GM18526 (cell line): ENCODE measurements around the gene CPVL.

ENCODE experiments used
- POLR2A ChIP-seq: IDR thresholded peaks from 3 replicates; pipeline ENCODE4 v1.6.1; 2011; ENCODE audit not compliant: insufficient read length; ENCODE audit errors: extremely low read depth

Gene CPVL

DNA sequence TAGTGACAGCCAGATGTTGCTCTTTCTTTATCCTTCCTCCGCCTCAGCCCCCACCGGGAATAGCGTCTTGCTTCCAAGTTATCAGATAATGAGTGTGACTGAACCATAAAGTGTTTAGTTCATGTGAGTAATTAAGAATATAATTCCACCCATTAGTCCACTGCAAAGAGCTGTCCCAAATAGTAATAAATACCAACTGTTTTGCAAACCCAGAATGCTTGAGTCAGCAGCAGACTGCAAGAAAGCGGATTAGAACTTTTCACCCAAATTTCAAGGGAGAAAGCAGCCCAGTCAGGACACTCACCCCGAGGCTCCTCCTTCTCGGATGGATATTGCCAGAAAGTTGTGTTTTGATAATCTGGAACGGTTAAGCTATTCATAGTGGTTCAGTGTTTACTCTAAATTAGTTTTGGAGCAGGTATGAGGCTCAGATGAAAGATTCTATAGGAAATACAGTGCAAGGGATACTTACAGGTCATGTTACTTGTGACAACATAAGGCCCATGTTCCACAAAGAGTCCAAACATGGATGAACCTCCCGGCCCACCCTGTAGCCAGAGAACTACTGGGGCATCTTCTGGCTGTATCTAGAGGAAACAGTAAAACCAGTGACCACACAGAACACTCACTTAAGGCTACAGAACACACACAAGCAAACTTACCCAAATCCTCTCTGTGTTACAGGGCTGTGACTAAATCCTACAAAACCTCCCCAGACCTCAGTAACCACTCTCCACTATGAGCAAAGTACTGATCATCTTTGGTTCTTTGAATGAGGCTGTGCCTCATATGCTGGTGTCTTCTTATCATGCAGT is 50.5 kb downstream of the CPVL start:
- no peak for TF ChIP-seq POLR2A

GRCh38 chr7:29091715-29092114 is 54.6 kb downstream of the CPVL start:
- TF ChIP-seq POLR2A: no peak

GRCh38 chr7:29090836-29091601 is 55.3 kb downstream of the CPVL start:
- no peak for TF ChIP-seq POLR2A

- TF ChIP-seq POLR2A: no peak
Observed at GRCh38 chr7:29090151-29090805, 56.1 kb downstream of the CPVL start.

- no peak for TF ChIP-seq POLR2A
Observed at GRCh38 chr7:29087840-29088170, 58.5 kb downstream of the CPVL start.

DNA sequence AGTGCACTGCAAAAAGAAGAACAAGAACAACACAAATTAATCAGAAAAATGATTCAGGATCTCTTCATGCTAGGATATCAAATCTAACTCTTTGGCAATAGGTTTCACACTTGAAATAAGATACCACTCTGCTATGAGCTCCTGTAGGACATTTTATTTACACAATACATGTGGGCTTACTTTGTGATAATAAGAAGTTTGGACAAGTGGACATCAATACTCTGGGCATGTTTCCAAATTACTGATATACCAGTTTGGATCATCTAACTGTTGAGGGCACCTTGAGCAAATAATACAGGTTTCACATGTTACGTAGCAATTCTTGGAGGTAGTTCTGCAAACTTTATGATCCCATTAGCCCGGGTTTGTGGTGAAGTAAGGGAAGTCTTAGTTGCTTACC is 59.8 kb downstream of the CPVL start:
- no peak for TF ChIP-seq POLR2A

DNA sequence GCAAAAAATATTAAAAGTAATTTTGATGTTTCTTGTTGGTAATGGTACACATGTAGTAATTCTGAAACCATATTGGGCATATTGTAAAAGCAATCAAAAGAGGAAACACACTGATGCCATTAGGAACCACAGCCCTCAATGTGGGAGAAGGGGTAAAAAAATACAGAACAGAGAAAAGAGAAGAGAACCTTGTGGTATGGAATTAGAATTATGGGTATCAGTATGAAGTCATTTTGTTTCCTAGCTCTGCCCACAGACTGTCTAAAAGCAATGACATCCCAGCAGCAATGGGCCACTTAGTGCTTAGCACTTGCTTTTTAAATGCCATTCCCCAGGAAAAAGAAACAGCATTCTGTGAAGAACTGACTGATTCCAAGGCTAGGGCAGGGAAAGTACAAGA is 61.5 kb downstream of the CPVL start:
- TF ChIP-seq POLR2A: no peak

- no peak for TF ChIP-seq POLR2A
Observed at GRCh38 chr7:29080803-29081202, 65.5 kb downstream of the CPVL start.

GRCh38 chr7:29078311-29079260 is 67.8 kb downstream of the CPVL start:
- no peak for TF ChIP-seq POLR2A

DNA sequence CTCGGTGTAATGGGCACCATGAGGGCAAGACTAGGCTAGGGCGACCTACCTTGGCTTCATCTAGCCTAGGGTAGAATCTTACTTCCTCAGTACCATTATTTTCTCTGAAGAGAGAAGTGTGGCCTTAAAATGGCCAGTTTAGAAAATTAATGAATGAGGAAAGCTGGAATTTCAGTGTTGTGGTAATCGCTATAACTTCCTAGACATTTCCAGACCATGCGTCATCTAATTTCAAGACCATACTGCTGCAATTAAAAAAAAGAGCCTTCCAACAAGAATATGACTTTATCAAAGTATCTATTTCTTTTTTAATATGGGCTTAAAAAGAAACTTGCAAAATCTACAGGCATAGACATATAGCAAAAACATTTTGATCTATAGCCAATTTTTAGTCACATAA is 68.5 kb downstream of the CPVL start:
- TF ChIP-seq POLR2A: no peak

GRCh38 chr7:29077176-29077575 is 69.2 kb downstream of the CPVL start:
- no peak for TF ChIP-seq POLR2A

DNA sequence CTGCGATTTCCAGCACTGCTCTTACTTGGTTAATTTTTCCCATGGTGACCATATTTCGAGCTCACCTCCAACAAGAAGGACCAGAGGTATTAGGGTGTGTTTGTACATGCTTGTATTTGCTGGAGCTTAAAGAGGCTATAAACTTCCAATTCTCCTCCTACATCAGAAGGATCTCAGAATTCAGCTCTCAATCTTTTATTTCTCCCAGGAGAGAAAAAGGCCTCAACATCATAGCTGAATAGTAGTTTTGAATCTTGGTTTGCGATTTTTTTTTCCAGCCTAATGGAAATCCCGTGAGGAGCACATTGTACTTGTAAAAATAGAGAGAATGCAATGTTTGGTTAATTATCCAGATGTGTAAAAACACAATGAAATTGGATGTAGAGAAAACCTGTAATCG is 69.7 kb downstream of the CPVL start:
- no peak for TF ChIP-seq POLR2A

DNA sequence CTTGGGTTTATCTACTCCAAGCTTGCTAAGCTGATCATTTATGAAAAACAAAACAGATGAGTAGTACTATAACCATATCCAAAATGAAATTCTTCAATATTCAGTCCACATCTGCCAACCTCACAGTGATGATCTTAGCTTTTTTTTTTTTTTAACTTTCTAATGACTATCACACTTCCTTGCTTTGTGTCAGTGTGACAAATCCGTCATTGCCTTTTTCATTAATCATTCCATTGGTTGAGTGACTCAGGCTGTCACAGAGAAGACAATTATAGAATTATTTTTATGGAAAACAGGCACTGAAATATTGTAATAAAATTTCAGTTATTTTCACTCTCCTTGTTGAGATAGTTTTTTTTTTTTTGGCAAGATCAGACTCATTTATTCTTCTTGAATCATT is 70.7 kb downstream of the CPVL start:
- no peak for TF ChIP-seq POLR2A

GRCh38 chr7:29071203-29071874 is 75.0 kb downstream of the CPVL start:
- TF ChIP-seq POLR2A: no peak
